Measurements from ENCODE around the gene SHMT2.

The SHMT2 gene

GRCh38 chr12:57200497-57200896 is 29.0 kb upstream of the SHMT2 start:
- no peak for DNase-seq (ENCODE audit: low read depth, low spot score)
- CTCF ChIA-PET = interaction anchor here (8.4 kb wide), 1 partner anchor 13 kb away, joined by 63 read pairs; no protein-coding TSS in a partner anchor
- no peak for TF ChIP-seq CTCF (IDR thresholded peaks at IDR 0.05; ENCODE audit: insufficient read depth, low read length, missing control alignments)
- POLR2A ChIA-PET = no interaction called here
- H3K4me3 ChIP-seq (ENCODE audit: low read depth, low read length) = no peak overlapping the region

GRCh38 chr12:57201219-57201618 is 28.3 kb upstream of the SHMT2 start:
- no peak overlapping the region for H3K4me3 ChIP-seq (ENCODE audit: low read depth, low read length)
- no peak for TF ChIP-seq CTCF (IDR thresholded peaks at IDR 0.05; ENCODE audit: insufficient read depth, low read length, missing control alignments)
- no peak for DNase-seq (ENCODE audit: low read depth, low spot score)
- ChIA-PET POLR2A (interaction anchor here (0.6 kb wide), 1 partner anchor 33 kb away, joined by 3 read pairs; no protein-coding TSS in a partner anchor), CTCF (interaction anchor here (1.5 to 8.4 kb wide), 3 partner anchors 13 to 38 kb away, joined by 4 to 63 read pairs (median 5); no protein-coding TSS in a partner anchor)

- ChIA-PET POLR2A (interaction anchor here (0.6 to 1.4 kb wide), 2 partner anchors 12 to 32 kb away, joined by 3 read pairs; no protein-coding TSS in a partner anchor), CTCF (interaction anchor here (1.5 to 8.4 kb wide), 3 partner anchors 12 to 37 kb away, joined by 4 to 63 read pairs (median 5); no protein-coding TSS in a partner anchor)
- TF ChIP-seq CTCF (IDR thresholded peaks at IDR 0.05; ENCODE audit: insufficient read depth, low read length, missing control alignments) = no peak
- no peak for DNase-seq (ENCODE audit: low read depth, low spot score)
- H3K4me3 ChIP-seq (ENCODE audit: low read depth, low read length) = no peak overlapping the region
Observed at GRCh38 chr12:57201631-57202030, 27.9 kb upstream of the SHMT2 start.

- TF ChIP-seq CTCF (IDR thresholded peaks at IDR 0.05; ENCODE audit: insufficient read depth, low read length, missing control alignments) = no peak
- ChIA-PET CTCF (interaction anchor here (1.0 to 8.4 kb wide), 4 partner anchors 11 to 40 kb away, joined by 3 to 63 read pairs (median 4); no protein-coding TSS in a partner anchor), POLR2A (interaction anchor here (0.6 to 1.4 kb wide), 2 partner anchors 11 to 16 kb away, joined by 3 read pairs; no protein-coding TSS in a partner anchor)
- H3K4me3 ChIP-seq (ENCODE audit: low read depth, low read length) = no peak overlapping the region
- no peak for DNase-seq (ENCODE audit: low read depth, low spot score)
Observed at GRCh38 chr12:57202321-57202720, 27.2 kb upstream of the SHMT2 start.

GRCh38 chr12:57203201-57203600 is 26.3 kb upstream of the SHMT2 start:
- no peak overlapping the region for H3K4me3 ChIP-seq (ENCODE audit: low read depth, low read length)
- ChIA-PET POLR2A (interaction anchor here (1.4 kb wide), 1 partner anchor 10 kb away, joined by 3 read pairs; no protein-coding TSS in a partner anchor), CTCF (interaction anchor here (8.4 kb wide), 1 partner anchor 11 kb away, joined by 63 read pairs; no protein-coding TSS in a partner anchor)
- no peak for DNase-seq (ENCODE audit: low read depth, low spot score)
- TF ChIP-seq CTCF (IDR thresholded peaks at IDR 0.05; ENCODE audit: insufficient read depth, low read length, missing control alignments) = no peak

GRCh38 chr12:57203791-57204190 is 25.7 kb upstream of the SHMT2 start:
- TF ChIP-seq CTCF (IDR thresholded peaks at IDR 0.05; ENCODE audit: insufficient read depth, low read length, missing control alignments) = no peak
- POLR2A ChIA-PET = no interaction called here
- DNase-seq (ENCODE audit: low read depth, low spot score) = no peak
- H3K4me3 ChIP-seq (ENCODE audit: low read depth, low read length) = no peak overlapping the region
- CTCF ChIA-PET = interaction anchor here (8.4 kb wide), 1 partner anchor 10 kb away, joined by 63 read pairs; no protein-coding TSS in a partner anchor

Measured in AG04449 (cell line).